Osteocyte (in vitro differentiated cells): ENCODE results near the gene UGGT2. TPM values are rescaled to one million over a fixed set of nuclear protein-coding genes. Genes with fewer than 3 reads are reported as not detected.
A peak's percentile ranks its signal among the peaks of the same experiment; 100 is the strongest.

Source experiments
- DNase-seq: peaks from one replicate; pipeline ENCODE4 v3.0.0; 2021; ENCODE audit warnings: mixed read lengths; ENCODE audit not compliant: unreplicated experiment; ENCODE audit errors: extremely low spot score
- H3K27ac Mint-ChIP-seq: one replicate; pipeline ENCODE4 v1.8.0; 2021; ENCODE audit warnings: mild to moderate bottlenecking, mixed read lengths; ENCODE audit not compliant: unreplicated experiment
- H3K27me3 Mint-ChIP-seq: one replicate; pipeline ENCODE4 v1.8.0; 2021; ENCODE audit warnings: mixed read lengths; ENCODE audit not compliant: unreplicated experiment
- H3K36me3 Mint-ChIP-seq: one replicate; pipeline ENCODE4 v1.8.0; 2021; ENCODE audit warnings: mixed read lengths; ENCODE audit not compliant: unreplicated experiment
- H3K4me1 Mint-ChIP-seq: one replicate; pipeline ENCODE4 v1.8.0; 2021; ENCODE audit warnings: mixed read lengths; ENCODE audit not compliant: unreplicated experiment
- H3K4me3 Mint-ChIP-seq: one replicate; pipeline ENCODE4 v1.8.0; 2021; ENCODE audit warnings: mild to moderate bottlenecking, moderate library complexity, mixed read lengths; ENCODE audit not compliant: unreplicated experiment
- H3K9me3 Mint-ChIP-seq: one replicate; pipeline ENCODE4 v1.8.0; 2021; ENCODE audit warnings: mixed read lengths; ENCODE audit not compliant: unreplicated experiment
- CTCF ChIP-seq: fragments of 200-600 bp; sonication (generic); IDR thresholded peaks from 2 replicates; pipeline ENCODE4 v1.5.0; 2021; ENCODE audit warnings: antibody characterized with exemption, mild to moderate bottlenecking, moderate library complexity
- total RNA-seq: library from RNA; stranded (reverse); gene quantifications from 2 replicates; pipeline ENCODE4 v1.2.1, GENCODE V29; 2021

The UGGT2 gene
- total RNA-seq, 1 donor from 2014 or later: 34.1 TPM

- DNase-seq: no peak
- H3K36me3 Mint-ChIP-seq: peaks cover 20% of the 10 kb centered on the region
- no peak overlapping the region for H3K27ac Mint-ChIP-seq
- no peak overlapping the region for H3K4me3 Mint-ChIP-seq
- H3K27me3 Mint-ChIP-seq: no peaks in the 10 kb centered on the region
- no peak for TF ChIP-seq CTCF
- H3K4me1 Mint-ChIP-seq: no peaks in the 10 kb centered on the region
- H3K9me3 Mint-ChIP-seq: no peaks in the 10 kb centered on the region
These were observed 171.1 kb downstream of the UGGT2 start for GRCh38 chr13:95882121-95882520.

GRCh38 chr13:95880331-95880730 lies 172.9 kb downstream of the UGGT2 start:
- Mint-ChIP-seq H3K27ac (no peak overlapping the region), H3K4me1 (no peaks in the 10 kb centered on the region), H3K9me3 (no peaks in the 10 kb centered on the region), H3K36me3 (peaks cover 23% of the 10 kb centered on the region), H3K27me3 (no peaks in the 10 kb centered on the region), H3K4me3 (no peak overlapping the region)
- TF ChIP-seq CTCF: no peak
- no peak for DNase-seq

GRCh38 chr13:95874286-95874685 lies 178.9 kb downstream of the UGGT2 start:
- no peak for TF ChIP-seq CTCF
- Mint-ChIP-seq H3K27ac (no peak overlapping the region), H3K9me3 (peaks cover 5% of the 10 kb centered on the region), H3K36me3 (peaks cover 21% of the 10 kb centered on the region), H3K4me1 (no peaks in the 10 kb centered on the region), H3K27me3 (no peaks in the 10 kb centered on the region), H3K4me3 (no peak overlapping the region)
- no peak for DNase-seq

- no peak for DNase-seq
- H3K36me3 Mint-ChIP-seq: peaks cover 14% of the 10 kb centered on the region
- no peak overlapping the region for H3K4me3 Mint-ChIP-seq
- peaks cover 5% of the 10 kb centered on the region for H3K9me3 Mint-ChIP-seq
- no peak for TF ChIP-seq CTCF
- no peak overlapping the region for H3K27ac Mint-ChIP-seq
- no peaks in the 10 kb centered on the region for H3K27me3 Mint-ChIP-seq
- no peaks in the 10 kb centered on the region for H3K4me1 Mint-ChIP-seq
These were observed 182.8 kb downstream of the UGGT2 start for GRCh38 chr13:95870421-95870820.

- no peak for TF ChIP-seq CTCF
- H3K27me3 Mint-ChIP-seq: no peaks in the 10 kb centered on the region
- peaks cover 21% of the 10 kb centered on the region for H3K36me3 Mint-ChIP-seq
- no peak for DNase-seq
- peak overlapping the region; percentile 1 for H3K27ac Mint-ChIP-seq
- H3K9me3 Mint-ChIP-seq: no peaks in the 10 kb centered on the region
- no peaks in the 10 kb centered on the region for H3K4me1 Mint-ChIP-seq
- H3K4me3 Mint-ChIP-seq: no peak overlapping the region
These were observed 188.1 kb downstream of the UGGT2 start for GRCh38 chr13:95865080-95865615.
